SK-N-SH (cell line): ENCODE data around the gene USP1. TPM values are rescaled to one million over a fixed set of nuclear protein-coding genes. Genes with fewer than 3 reads are reported as not detected.

Experiments
- CTCF ChIA-PET: fragments of 300-600, 350-600 bp; formaldehyde crosslinking; extraction: SDS; loops from one replicate; lab custom pipeline; 2021; lab: Yijun Ruan, JAX
- POLR2A ChIA-PET: fragments of 350-600 bp; sonication (Branson Sonifier 250); formaldehyde crosslinking; extraction: SDS; loops from one replicate; lab custom pipeline; 2020; ENCODE audit warnings: antibody characterized with exemption, inconsistent platforms; lab: Yijun Ruan, JAX
- DNase-seq: peaks from one replicate; pipeline ENCODE4 v3.0.0; 2012
- H2AFZ ChIP-seq: fragments of 200-600 bp; sonication (generic); 2 replicates; pipeline ENCODE4 v1.8.1; 2016; ENCODE audit warnings: antibody characterized with exemption, mild to moderate bottlenecking, low read depth
- H3F3A ChIP-seq: fragments of 200-600 bp; sonication (generic); replicated peaks from 2 replicates; pipeline ENCODE3; 2016; ENCODE audit warnings: antibody characterized with exemption, mild to moderate bottlenecking; ENCODE audit not compliant: insufficient read depth
- H3K27ac ChIP-seq, 2 experiments: fragments of 200-500 bp in 1 of 2; fragments of 200-600 bp in 1 of 2; sonication (Bioruptor generic) in 1 of 2; sonication (generic), shearing (Covaris generic) in 1 of 2; 2 replicates each; pipeline versions ENCODE4 v1.5.1 to v1.6.1; 2014 to 2016; ENCODE audit warnings: low read depth in 2 of 2, inconsistent platforms in 1 of 2, low read length in 1 of 2, mild to moderate bottlenecking in 1 of 2, mixed read lengths in 1 of 2
- H3K27me3 ChIP-seq: fragments of 200-600 bp; sonication (generic), shearing (Covaris generic); 2 replicates; pipeline ENCODE4 v1.6.1; 2016; ENCODE audit warnings: mixed run types; ENCODE audit not compliant: insufficient read depth
- H3K36me3 ChIP-seq, 2 experiments: fragments of 200-500 bp in 1 of 2; fragments of 200-600 bp in 1 of 2; sonication (Bioruptor generic) in 1 of 2; sonication (generic) in 1 of 2; replicated peaks in 1 of 2; 2 replicates each; pipeline versions ENCODE3 to v1.5.1; 2014 to 2016; ENCODE audit warnings: low read length in 1 of 2, mild to moderate bottlenecking in 1 of 2; ENCODE audit not compliant: insufficient read depth in 2 of 2, control insufficient read depth in 1 of 2
- H3K4me1 ChIP-seq, 2 experiments: fragments of 200-500 bp in 1 of 2; fragments of 200-600 bp in 1 of 2; sonication (Bioruptor generic) in 1 of 2; sonication (generic), shearing (Covaris generic) in 1 of 2; 2 replicates each; pipeline versions ENCODE4 v1.5.1 to v1.6.1; 2014 to 2016; ENCODE audit warnings: low read depth in 1 of 2, low read length in 1 of 2, mixed run types in 1 of 2; ENCODE audit not compliant: insufficient read depth in 2 of 2, control insufficient read depth in 1 of 2
- H3K4me2 ChIP-seq: fragments of 200-600 bp; sonication (generic), shearing (Covaris generic); 2 replicates; pipeline ENCODE4 v1.6.1; 2017; ENCODE audit warnings: mixed run types
- H3K4me3 ChIP-seq, 2 experiments: fragments of 200-500 bp in 1 of 2; fragments of 200-600 bp in 1 of 2; sonication (Bioruptor generic) in 1 of 2; sonication (generic), shearing (Covaris generic) in 1 of 2; 2 replicates each; pipeline versions ENCODE4 v1.5.1 to v1.8.1; 2014 to 2016; ENCODE audit warnings: low read depth in 2 of 2, inconsistent platforms in 1 of 2, low read length in 1 of 2, mild to moderate bottlenecking in 1 of 2, mixed read lengths in 1 of 2, moderate library complexity in 1 of 2
- H3K79me2 ChIP-seq: fragments of 200-600 bp; sonication (generic); 2 replicates; pipeline ENCODE4 v1.8.1; 2017; ENCODE audit warnings: mild to moderate bottlenecking; ENCODE audit not compliant: insufficient read depth
- H3K9ac ChIP-seq: fragments of 200-600 bp; sonication (generic); 2 replicates; pipeline ENCODE4 v1.6.1; 2017; ENCODE audit warnings: mixed run types
- H3K9me2 ChIP-seq: fragments of 200-600 bp; sonication (generic); 2 replicates; pipeline ENCODE4 v1.6.1; 2017; ENCODE audit warnings: mixed run types
- H3K9me3 ChIP-seq: fragments of 200-600 bp; sonication (generic); 2 replicates; pipeline ENCODE4 v1.6.1; 2017; ENCODE audit warnings: mixed run types, mild to moderate bottlenecking, moderate library complexity
- H4K20me1 ChIP-seq: fragments of 200-600 bp; sonication (generic); 2 replicates; pipeline ENCODE4 v1.6.1; 2017; ENCODE audit warnings: mild to moderate bottlenecking, mixed run types; ENCODE audit not compliant: insufficient read depth
- FOSL2 ChIP-seq: IDR thresholded peaks from 2 replicates; pipeline ENCODE4 v1.4.0; 2012; ENCODE audit warnings: low read depth, mild to moderate bottlenecking, moderate library complexity, borderline replicate concordance
- GATA2 ChIP-seq: sonication (generic); formaldehyde crosslinking; IDR thresholded peaks from 2 replicates; pipeline ENCODE4 v1.5.0; 2020; ENCODE audit warnings: mild to moderate bottlenecking, missing genetic modification reagents
- MEF2A ChIP-seq: IDR thresholded peaks from 2 replicates; pipeline ENCODE4 v1.4.0; 2012; ENCODE audit warnings: low read depth, borderline replicate concordance
- NFIC ChIP-seq: IDR thresholded peaks from 2 replicates; pipeline ENCODE4 v1.4.0; 2012; ENCODE audit warnings: borderline replicate concordance
- NRF1 ChIP-seq: IDR thresholded peaks from 2 replicates; pipeline ENCODE4 v1.6.1; 2012; ENCODE audit warnings: low read depth, mild to moderate bottlenecking, low read length
- RAD21 ChIP-seq: IDR thresholded peaks from 2 replicates; pipeline ENCODE4 v1.6.1; 2012; ENCODE audit warnings: mild to moderate bottlenecking, low read length
- RCOR1 ChIP-seq: fragments of 150-350 bp; IDR thresholded peaks from 2 replicates; pipeline ENCODE4 v1.6.1; 2017; ENCODE audit warnings: antibody characterized with exemption, low read length
- SIN3A ChIP-seq: IDR thresholded peaks from 2 replicates; pipeline ENCODE4 v1.6.1; 2012; ENCODE audit warnings: low read depth, mild to moderate bottlenecking, low read length, moderate library complexity, borderline replicate concordance
- TAF1 ChIP-seq: IDR thresholded peaks from 2 replicates; pipeline ENCODE4 v1.6.1; 2012; ENCODE audit warnings: low read depth, mild to moderate bottlenecking, low read length, moderate library complexity, borderline replicate concordance
- TCF12 ChIP-seq: IDR thresholded peaks from 2 replicates; pipeline ENCODE4 v1.4.0; 2012
- WGBS: methylation state at CpG from one replicate; pipeline ENCODE4 v1.1.6; 2017; ENCODE audit warnings: low lambda C conversion rate; 5-methylcytosine and 5-hydroxymethylcytosine counted together
- polyA plus RNA-seq, 3 experiments: library from polyadenylated mRNA; depleted of rRNA; stranded (reverse); fragments of >200 nt; gene quantifications; 2 replicates each; pipeline ENCODE4 v1.2.3, GENCODE V29; 2012
- TF ChIP-seq, protein P1 (sequence below): IDR thresholded peaks from 2 replicates; pipeline ENCODE4 v1.6.1; 2012; ENCODE audit warnings: mild to moderate bottlenecking, low read depth, low read length, moderate library complexity
- TF ChIP-seq, protein P2 (sequence below): fragments of 150-350 bp; IDR thresholded peaks from 2 replicates; pipeline ENCODE4 v1.6.1; 2017; ENCODE audit warnings: antibody characterized with exemption, low read length, low read depth, borderline replicate concordance
- TF ChIP-seq, protein P3 (sequence below): IDR thresholded peaks from 2 replicates; pipeline ENCODE4 v1.4.0; 2012; ENCODE audit warnings: low read depth, borderline replicate concordance
- TF ChIP-seq, protein P4 (sequence below): IDR thresholded peaks from 2 replicates; pipeline ENCODE4 v1.4.0; 2012; ENCODE audit warnings: low read depth
- TF ChIP-seq, protein P5 (sequence below): IDR thresholded peaks from 2 replicates; pipeline ENCODE4; 2012

Gene USP1
- polyA plus RNA-seq, 1 of the 3 experiments (the other 2 are of a cell fraction): 4.3 TPM

DNA sequence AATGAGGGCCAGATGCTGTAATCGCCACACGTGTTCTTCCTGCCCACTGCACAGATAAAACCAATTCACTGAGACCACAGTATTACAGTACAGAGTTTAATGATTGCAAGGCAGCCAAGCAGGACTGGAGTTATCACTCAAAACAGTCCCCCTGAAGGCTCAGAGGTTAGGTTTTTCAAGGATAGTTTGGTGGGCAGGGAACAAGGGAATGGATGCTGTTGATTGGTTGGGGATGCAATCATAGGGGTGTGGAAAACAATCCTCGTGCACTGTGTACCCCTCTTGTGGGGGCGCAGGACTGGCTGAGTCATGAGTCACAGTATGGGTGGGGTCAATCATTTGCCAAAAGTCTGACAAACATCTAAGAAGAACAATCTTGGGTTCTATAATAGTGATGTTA is 12.4 kb upstream of the USP1 start:
- no peaks in the 10 kb centered on the region for H3K36me3 ChIP-seq
- ChIA-PET CTCF (interaction anchor here (0.9 kb wide), 1 partner anchor 16 kb away, joined by 3 read pairs; no protein-coding TSS in a partner anchor), POLR2A (no interaction called here)
- no peak for DNase-seq
- H3K4me2 ChIP-seq: no peak overlapping the region
- no peaks in the 10 kb centered on the region; a peak in 1 of 4 replicates for H3K4me1 ChIP-seq
- no peaks in the 10 kb centered on the region for H3F3A ChIP-seq
- TF ChIP-seq, protein P1, sequence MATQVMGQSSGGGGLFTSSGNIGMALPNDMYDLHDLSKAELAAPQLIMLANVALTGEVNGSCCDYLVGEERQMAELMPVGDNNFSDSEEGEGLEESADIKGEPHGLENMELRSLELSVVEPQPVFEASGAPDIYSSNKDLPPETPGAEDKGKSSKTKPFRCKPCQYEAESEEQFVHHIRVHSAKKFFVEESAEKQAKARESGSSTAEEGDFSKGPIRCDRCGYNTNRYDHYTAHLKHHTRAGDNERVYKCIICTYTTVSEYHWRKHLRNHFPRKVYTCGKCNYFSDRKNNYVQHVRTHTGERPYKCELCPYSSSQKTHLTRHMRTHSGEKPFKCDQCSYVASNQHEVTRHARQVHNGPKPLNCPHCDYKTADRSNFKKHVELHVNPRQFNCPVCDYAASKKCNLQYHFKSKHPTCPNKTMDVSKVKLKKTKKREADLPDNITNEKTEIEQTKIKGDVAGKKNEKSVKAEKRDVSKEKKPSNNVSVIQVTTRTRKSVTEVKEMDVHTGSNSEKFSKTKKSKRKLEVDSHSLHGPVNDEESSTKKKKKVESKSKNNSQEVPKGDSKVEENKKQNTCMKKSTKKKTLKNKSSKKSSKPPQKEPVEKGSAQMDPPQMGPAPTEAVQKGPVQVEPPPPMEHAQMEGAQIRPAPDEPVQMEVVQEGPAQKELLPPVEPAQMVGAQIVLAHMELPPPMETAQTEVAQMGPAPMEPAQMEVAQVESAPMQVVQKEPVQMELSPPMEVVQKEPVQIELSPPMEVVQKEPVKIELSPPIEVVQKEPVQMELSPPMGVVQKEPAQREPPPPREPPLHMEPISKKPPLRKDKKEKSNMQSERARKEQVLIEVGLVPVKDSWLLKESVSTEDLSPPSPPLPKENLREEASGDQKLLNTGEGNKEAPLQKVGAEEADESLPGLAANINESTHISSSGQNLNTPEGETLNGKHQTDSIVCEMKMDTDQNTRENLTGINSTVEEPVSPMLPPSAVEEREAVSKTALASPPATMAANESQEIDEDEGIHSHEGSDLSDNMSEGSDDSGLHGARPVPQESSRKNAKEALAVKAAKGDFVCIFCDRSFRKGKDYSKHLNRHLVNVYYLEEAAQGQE: no peak
- no peak for TF ChIP-seq SIN3A
- no peak for TF ChIP-seq NRF1
- TF ChIP-seq FOSL2: no peak
- no peak for TF ChIP-seq TCF12
- TF ChIP-seq, protein P2, sequence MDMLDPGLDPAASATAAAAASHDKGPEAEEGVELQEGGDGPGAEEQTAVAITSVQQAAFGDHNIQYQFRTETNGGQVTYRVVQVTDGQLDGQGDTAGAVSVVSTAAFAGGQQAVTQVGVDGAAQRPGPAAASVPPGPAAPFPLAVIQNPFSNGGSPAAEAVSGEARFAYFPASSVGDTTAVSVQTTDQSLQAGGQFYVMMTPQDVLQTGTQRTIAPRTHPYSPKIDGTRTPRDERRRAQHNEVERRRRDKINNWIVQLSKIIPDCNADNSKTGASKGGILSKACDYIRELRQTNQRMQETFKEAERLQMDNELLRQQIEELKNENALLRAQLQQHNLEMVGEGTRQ: no peak
- TF ChIP-seq, protein P3, sequence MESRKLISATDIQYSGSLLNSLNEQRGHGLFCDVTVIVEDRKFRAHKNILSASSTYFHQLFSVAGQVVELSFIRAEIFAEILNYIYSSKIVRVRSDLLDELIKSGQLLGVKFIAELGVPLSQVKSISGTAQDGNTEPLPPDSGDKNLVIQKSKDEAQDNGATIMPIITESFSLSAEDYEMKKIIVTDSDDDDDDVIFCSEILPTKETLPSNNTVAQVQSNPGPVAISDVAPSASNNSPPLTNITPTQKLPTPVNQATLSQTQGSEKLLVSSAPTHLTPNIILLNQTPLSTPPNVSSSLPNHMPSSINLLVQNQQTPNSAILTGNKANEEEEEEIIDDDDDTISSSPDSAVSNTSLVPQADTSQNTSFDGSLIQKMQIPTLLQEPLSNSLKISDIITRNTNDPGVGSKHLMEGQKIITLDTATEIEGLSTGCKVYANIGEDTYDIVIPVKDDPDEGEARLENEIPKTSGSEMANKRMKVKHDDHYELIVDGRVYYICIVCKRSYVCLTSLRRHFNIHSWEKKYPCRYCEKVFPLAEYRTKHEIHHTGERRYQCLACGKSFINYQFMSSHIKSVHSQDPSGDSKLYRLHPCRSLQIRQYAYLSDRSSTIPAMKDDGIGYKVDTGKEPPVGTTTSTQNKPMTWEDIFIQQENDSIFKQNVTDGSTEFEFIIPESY: no peak
- TF ChIP-seq RAD21: no peak
- TF ChIP-seq NFIC: no peak
- TF ChIP-seq GATA2 (CRISPR knock-in tag): no peak
- TF ChIP-seq, protein P4, sequence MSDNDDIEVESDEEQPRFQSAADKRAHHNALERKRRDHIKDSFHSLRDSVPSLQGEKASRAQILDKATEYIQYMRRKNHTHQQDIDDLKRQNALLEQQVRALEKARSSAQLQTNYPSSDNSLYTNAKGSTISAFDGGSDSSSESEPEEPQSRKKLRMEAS: no peak
- TF ChIP-seq RCOR1: no peak
- TF ChIP-seq, protein P5, sequence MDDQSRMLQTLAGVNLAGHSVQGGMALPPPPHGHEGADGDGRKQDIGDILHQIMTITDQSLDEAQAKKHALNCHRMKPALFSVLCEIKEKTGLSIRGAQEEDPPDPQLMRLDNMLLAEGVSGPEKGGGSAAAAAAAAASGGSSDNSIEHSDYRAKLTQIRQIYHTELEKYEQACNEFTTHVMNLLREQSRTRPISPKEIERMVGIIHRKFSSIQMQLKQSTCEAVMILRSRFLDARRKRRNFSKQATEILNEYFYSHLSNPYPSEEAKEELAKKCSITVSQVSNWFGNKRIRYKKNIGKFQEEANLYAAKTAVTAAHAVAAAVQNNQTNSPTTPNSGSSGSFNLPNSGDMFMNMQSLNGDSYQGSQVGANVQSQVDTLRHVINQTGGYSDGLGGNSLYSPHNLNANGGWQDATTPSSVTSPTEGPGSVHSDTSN: no peak
- no peak for TF ChIP-seq TAF1
- TF ChIP-seq MEF2A: no peak
- TF ChIP-seq, all 33 proteins: peak for 0
- Histone ChIP-seq H4K20me1 (no peaks in the 10 kb centered on the region), H3K4me3 (no peak overlapping the region), H3K9me3 (no peaks in the 10 kb centered on the region), H2AFZ (peak overlapping the region; percentile 39; the same call in 1 of the 2 replicates), H3K27ac (no peak overlapping the region), H3K79me2 (no peaks in the 10 kb centered on the region), H3K9ac (no peak overlapping the region), H3K9me2 (no peaks in the 10 kb centered on the region), H3K27me3 (no peaks in the 10 kb centered on the region)
- 81% methylated on average over 4 of the region's 4 CpGs for WGBS
